GM18909 (cell line): ENCODE results near the gene GPR42.
A peak's percentile ranks its signal among the peaks of the same experiment; 100 is the strongest.

Source experiments
- ATAC-seq: cut with Tn5 transposase; IDR thresholded peaks from one replicate; pipeline ENCODE4 v1.9.1; 2021; ENCODE audit warnings: mild to moderate bottlenecking; ENCODE audit not compliant: unreplicated experiment, poor library complexity

GPR42 gene, protein sequence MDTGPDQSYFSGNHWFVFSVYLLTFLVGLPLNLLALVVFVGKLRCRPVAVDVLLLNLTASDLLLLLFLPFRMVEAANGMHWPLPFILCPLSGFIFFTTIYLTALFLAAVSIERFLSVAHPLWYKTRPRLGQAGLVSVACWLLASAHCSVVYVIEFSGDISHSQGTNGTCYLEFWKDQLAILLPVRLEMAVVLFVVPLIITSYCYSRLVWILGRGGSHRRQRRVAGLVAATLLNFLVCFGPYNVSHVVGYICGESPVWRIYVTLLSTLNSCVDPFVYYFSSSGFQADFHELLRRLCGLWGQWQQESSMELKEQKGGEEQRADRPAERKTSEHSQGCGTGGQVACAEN

DNA sequence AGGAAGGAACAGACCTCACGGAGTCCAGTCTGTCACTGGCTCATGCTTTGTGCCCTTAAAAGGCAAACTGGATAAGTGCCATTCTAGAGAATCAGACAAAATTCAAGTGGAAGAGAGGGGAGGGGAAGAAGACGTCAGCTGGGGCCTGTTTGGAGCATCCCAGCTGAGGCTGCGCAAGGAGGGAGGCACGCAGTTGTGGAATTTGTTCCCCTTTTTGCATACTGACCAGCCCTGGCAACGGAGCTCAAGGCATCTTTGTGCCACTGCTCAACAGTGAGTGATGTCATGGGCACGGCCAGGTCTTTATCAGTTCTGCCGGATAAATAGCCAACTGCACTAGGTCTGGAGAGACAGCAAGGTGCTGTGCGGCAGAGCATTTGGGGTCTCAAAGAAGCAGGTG lies at the start of gene GPR42:
Gene GPR42 (plus strand): TSS at position 347 of the 400 bp plus-strand sequence. CDS start 292 bp downstream, outside the sequence.
- no peak for ATAC-seq

DNA sequence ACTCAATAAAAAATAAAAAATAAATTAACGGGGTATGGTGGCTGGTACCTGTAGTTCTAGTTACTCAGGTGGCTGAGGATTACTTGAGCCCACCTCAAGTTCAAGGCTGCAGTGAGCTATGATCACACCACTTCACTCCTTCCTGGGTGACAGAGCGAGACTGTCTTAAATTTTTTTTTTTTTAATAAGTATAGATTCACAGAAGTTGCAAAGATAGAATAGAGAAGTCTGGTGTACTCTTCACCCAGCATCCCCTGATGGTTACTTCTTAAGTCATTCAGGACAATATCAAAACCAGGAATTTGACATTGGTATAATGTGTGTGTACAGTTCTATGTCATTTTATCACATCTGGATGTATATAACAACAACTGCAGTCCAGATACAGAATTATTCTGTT lies 49.6 kb upstream of the GPR42 start:
- ATAC-seq: no peak

DNA sequence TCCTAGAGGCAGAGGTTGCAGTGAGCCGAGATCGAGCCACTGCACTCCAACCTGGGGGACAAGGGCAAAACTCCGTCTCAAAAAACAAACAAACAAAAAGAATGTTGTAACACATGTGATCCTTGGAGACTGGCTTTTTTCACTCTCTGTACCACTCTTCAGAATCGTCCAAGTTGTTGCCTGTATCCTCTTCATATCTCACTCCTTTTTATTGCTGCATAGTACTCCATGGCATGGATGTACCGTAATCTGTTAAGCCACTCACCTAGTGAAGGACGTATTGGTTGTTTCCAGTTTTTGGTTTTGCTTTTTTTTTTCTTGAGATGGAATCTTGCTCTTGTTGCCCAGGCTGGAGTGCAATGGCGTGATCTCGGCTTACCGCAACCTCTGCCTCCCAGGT lies 48.9 kb upstream of the GPR42 start:
- no peak for ATAC-seq

DNA sequence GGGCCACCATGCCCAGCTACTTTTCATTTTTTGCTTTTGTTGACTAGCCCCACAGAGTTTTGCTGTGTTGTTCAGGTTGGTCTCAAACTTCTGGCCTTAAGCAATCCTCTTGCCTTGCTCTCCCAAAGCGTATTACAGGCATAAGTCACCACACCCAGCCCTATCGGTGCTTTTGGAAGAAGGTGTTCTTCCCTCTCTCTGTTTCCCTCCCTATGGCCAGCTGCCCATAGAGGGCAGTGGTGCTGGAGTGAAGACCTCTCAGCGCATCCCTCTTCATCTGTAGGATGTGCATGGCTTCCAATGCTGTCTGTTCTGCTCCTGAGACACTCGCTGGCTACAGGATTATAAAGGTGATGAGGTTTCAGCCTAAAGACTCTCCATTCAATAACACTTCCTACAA lies 43.2 kb upstream of the GPR42 start:
- ATAC-seq: no peak

DNA sequence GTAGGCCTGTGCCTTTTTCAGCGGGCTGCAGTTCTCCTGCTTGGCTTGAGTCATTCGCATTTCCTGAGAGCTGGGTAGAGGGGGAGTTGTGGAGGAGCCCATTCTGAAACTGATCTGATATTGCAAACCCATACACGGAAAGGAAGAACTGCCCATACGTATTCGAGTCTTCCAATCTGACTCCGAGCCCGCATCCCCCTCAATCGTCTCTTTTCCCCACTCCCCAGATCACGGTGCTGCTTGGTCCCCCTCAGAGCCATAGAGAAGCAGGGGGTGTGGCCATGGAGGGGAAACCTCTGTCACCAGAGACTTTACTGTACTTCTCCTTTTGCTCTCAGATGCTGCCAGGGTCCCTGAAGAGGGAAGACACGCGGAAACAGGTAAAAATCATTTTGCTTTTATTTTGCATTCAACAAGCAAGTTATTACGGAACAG lies 42.0 kb upstream of the GPR42 start, which contains the start of gene CD22:
Gene CD22 (plus strand): TSS at position 337 of the 435 bp plus-strand sequence. CDS start 2,854 bp downstream, outside the sequence.
- ATAC-seq: no peak

DNA sequence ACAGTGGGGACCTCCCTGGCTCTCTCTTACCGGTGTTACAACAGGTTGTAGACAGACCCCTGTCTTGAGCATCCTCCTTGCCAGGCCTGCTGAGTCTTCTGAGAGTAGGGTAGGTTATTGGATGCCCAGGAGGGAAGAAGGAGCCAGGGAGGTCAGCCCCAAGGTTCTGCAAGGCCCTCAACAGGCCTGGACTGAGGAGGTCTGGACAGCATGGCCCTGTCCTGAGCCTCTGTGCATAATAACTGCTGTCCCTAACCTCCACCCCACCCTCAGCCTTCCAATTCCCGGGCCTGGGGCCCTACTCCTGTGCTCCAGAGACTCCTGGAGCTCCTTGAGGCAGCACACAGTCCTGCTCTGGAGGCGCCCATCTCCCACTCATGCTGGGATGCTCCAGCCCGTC lies 41.5 kb upstream of the GPR42 start:
- ATAC-seq: no peak

DNA sequence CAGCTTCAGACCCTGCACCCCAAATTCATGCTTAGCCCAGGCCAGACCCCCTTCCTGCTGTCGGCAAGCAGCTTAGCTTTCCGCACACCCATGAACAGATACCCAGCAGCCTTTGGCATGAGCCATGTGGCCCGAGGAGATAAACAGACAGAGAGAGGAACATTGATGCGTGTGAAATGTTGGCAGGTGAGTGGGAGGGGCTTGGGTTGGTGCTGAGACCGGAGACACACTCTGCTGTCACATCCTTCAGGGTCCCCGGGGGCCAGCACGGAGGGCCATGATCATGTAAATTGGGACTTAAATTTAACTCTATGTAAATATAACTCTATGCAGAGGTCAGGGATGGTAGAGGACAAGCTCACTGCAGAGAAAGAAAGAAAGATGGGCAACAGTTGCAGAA lies 40.4 kb upstream of the GPR42 start:
- ATAC-seq: peak; percentile 64

DNA sequence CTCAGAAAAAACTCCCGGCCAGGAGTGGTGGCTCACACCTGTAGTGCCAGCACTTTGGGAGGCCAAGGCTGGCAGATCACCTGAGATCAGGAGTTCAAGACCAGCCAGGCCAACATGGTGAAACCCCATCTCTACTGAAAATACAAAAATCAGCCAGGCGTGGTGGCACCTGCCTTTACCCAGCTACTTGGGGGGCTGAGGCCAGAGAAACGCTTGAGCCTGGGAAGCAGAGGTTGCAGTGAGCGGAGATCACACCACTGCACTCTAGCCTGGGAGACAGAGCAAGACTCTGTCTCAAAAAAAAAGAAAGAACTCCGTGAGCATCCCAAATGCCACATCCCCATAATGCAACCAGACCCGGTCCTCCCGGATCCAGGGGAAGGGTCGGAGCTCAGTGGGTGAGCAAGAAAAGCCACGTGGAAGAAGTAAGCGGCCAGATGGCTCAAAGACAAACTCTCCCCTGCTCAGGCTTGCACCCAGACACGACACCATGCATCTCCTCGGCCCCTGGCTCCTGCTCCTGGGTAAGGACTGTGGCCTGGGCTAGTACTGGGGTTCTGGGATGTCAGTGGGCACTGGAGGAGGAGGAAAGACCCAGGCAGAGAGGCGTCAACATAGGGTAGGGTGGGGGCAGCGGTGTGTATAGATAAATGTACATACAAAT lies 39.2 kb upstream of the GPR42 start:
- ATAC-seq: no peak

DNA sequence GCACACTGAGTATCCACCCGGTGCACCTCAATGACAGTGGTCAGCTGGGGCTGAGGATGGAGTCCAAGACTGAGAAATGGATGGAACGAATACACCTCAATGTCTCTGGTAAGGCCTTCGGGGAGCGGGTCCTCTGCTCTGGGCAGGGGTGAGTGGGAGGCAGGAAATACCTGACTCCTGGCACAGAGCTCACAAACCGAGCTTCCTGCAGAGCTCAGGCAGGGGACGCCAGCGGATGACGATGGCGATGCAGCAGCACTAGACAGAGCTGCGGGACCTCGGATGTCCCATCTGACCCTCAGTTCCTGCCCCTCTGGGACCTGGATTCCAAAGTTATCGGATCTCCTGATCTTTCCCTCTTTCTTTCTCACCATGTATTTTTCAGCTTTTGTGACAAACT lies 38.1 kb upstream of the GPR42 start:
- ATAC-seq: no peak

DNA sequence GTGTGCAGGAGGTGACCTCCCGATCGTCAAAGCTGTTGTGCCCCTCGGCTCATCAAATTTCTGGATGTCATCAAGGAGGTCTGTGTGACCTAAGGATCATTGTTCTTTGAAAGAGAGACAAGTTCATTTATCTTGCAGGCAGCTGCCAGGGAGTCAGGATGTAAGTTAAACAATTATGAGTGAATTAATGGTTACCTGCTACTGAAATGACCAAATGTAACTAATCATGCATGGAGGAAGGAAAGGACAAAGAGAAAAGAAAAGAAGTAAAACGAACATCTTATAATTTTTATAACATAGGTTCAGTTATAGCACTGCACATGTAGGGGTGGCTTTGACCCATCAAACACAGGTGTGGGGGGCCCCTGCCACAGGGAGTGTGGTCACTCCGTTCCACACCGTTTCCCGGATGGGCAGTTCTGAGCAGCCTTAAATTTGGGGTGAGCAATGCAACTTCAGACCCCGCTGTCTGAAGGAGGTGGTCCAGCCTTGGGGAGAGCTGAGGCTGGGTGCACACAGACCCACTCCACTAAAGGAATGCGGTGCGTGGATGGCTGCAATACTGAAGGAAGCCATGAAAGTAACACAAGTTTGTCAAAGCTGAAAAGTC lies 36.6 kb upstream of the GPR42 start:
- no peak for ATAC-seq

DNA sequence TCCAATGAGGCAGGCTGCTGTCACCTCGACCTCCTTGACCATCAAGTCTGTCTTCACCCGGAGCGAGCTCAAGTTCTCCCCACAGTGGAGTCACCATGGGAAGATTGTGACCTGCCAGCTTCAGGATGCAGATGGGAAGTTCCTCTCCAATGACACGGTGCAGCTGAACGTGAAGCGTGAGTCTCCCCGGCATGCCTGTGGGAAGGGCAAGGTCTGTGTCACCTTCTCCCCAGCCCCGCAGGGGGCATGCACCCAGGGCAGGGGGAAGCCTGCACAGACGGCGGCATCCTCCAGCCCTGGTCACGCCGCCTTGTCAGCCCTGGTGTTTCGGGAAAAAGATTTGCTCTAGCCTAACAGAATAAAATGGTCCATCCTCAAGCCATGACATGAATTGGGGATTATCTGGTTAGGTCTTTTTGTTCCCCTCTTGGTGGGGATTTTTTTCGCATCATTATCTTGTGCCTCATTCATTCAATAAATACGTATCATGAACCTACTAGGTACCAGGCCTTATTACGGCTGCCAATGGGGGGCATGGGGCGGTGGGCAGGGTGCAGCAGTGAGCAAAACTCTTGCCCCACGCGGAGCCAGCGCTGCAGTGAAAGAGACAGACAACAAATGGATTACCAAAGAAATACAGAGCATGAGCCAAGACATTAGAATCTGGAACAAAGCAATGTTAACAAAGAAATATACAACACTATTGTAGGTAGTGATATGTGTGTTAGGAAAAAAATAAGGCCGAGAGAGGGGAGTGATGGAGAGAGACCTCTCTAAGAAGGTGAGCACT lies 34.5 kb upstream of the GPR42 start:
- no peak for ATAC-seq

DNA sequence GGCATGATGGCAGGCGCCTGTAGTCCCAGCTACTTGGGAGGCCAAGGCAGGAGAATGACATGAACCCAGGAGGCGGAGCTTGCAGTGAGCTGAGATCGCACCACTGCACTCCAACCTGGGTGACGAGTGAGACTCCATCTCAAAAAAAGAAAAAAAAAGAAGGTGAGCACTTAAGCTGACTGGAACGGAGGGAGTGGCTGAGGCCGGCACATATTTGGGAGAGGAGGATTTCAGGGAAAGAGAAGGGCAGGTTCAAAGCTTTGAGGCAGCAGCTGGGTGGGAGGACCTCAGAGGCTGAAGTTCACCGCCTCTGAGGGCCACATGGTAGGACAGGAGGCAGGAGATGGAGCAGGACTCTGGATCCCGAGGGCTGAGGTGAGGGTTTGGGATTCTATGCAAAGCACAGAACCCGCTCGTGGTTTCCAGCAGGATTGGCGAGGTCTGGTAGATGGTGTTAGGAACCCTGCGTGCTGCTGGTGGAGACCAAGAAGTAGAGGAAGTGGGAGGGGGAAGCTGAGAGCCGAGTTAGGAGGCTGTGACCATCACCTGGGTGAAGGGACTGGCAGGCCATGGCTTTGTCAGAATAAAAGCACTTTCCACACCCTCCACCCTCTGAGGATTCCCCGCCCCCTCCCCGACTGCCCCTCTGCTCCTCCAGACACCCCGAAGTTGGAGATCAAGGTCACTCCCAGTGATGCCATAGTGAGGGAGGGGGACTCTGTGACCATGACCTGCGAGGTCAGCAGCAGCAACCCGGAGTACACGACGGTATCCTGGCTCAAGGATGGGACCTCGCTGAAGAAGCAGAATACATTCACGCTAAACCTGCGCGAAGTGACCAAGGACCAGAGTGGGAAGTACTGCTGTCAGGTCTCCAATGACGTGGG lies 33.5 kb upstream of the GPR42 start:
- ATAC-seq: no peak

DNA sequence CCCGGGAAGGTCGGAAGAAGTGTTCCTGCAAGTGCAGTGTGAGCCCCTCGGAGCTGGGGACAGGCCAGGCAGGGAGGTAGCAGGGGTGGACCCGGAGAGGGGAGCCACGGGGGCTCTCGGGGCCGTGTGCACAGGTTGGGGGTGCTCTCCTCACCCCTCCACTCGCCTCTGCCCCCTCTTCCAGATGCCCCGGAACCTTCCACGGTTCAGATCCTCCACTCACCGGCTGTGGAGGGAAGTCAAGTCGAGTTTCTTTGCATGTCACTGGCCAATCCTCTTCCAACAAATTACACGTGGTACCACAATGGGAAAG lies 32.9 kb upstream of the GPR42 start:
- no peak for ATAC-seq

DNA sequence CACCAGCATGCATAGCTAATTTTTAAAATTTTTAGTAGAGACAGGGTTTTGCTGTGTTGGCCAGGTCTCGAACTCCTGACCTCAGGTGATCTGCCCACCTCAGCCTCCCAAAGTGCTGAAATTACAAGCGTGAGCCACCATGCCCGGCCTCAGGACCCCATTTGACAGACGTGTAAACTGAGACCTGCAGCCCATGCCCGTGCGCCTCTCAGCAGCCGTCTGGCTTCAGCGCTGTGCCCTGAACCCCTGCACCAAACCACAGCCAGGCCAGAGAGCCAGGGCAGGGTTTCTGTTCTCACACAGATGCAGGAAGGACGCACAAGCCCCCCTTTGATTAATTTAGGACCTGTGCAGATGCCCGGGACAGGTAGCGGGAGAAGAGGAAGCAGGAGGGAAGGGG lies 30.4 kb upstream of the GPR42 start:
- no peak for ATAC-seq

DNA sequence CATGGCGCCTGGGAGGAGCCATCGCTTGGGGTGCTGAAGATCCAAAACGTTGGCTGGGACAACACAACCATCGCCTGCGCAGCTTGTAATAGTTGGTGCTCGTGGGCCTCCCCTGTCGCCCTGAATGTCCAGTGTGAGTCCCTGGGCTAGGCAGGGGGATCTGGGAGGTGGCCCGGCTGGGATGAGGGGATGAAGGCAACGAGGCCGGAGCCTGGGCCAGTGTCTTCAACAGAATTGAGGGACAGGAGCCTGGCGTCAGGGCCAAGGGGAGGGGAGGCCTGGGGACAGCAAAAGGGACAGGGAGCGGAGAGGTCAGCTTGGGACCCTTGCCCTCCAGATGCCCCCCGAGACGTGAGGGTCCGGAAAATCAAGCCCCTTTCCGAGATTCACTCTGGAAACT lies 29.9 kb upstream of the GPR42 start:
- no peak for ATAC-seq

DNA sequence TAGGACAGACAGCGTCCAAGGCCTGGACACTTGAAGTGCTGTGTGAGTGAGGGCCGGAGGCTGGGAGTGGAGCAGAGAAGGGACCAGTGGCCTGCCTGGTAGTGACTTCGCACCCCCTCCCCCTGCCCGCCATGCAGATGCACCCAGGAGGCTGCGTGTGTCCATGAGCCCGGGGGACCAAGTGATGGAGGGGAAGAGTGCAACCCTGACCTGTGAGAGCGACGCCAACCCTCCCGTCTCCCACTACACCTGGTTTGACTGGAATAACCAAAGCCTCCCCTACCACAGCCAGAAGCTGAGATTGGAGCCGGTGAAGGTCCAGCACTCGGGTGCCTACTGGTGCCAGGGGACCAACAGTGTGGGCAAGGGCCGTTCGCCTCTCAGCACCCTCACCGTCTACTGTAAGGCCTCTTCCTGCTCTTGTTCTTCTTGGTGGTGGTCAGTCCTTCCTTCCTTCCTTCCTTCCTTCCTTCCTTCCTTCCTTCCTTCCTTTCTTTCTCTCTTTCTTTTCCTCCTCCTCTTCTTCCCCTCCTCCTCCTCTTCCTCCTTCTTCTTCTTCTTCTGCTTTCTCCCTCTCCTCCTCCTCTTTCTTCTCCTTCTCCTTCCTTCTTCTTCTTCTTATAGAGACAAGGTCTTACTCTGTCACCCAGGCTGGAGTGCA lies 29.2 kb upstream of the GPR42 start:
- no peak for ATAC-seq

DNA sequence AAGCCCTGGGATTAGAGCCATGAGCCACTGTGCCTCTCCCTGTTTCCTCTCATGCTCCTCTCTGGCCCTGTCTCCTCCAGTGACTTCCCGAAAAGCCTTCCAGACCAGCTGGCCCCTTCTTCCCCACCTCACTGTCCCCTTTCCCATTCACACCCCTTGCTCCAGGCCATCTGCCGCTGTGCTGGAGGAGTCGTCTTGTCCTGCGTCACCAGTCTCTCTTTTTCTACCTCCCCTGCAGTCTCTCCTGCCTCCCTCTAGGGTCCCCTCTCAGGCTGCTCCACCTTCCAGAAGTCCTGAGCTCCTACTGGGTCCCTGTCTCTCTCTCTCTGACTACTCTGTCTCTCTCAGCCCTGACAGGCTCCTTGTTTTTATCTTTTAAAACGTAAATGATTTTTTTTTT lies 28.4 kb upstream of the GPR42 start:
- ATAC-seq: no peak

DNA sequence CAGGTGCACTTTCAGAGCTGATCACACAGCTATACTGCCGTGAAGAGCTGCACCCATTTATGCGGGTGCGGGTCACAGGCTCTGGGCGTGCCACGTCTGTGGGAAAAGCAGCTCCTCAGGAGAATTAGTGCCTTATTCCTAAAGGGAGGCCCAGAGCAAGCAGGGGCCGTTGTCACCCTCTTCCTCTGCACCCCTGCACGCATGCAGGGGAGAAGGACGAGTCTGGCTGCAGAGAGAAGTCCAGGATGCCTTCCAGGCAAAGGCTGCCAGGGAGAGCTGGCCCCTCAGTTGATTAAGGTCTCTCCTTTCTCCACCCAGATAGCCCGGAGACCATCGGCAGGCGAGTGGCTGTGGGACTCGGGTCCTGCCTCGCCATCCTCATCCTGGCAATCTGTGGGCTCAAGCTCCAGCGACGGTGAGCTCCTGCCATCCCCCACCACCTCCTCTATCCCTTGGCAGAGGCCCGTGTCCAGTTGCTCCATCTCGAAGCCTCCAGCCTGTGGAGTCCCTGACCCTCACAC lies 26.3 kb upstream of the GPR42 start:
- ATAC-seq: no peak

DNA sequence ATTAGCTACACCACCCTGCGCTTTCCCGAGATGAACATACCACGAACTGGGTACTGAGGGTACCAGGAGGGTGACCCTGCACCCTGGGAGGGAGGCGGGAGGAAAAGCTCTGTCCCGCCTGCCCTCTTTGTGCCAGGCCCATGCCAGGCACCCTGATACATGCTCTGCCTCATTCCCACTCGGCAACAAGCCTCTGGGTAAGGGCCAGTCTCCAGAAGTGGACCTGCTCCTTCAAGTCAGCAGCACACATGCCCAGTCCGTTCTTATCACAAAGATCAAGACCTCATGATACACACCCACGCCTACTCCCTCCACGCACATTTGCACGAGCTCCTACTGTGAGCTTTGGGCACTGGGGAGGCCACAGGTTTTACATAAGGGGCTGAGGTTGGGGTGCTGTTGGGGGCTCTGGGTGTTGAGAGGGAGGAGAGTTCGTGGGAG lies 25.2 kb upstream of the GPR42 start:
- ATAC-seq: no peak
